SK-N-DZ (cell line): ENCODE data around the gene COPS6.
A peak's percentile ranks its signal among the peaks of the same experiment; 100 is the strongest.

ENCODE experiments used
- DNase-seq: peaks from one replicate; pipeline ENCODE4 v3.0.0-alpha.2; 2015; ENCODE audit warnings: low spot score

COPS6 gene

GRCh38 chr7:100079024-100079560, 9.7 kb upstream of the COPS6 start:
- DNase-seq = no peak

GRCh38 chr7:100080907-100081534, 7.7 kb upstream of the COPS6 start:
- peak; percentile 27 for DNase-seq

- peak; percentile 99 for DNase-seq
These were observed 7.2 kb upstream of the COPS6 start, which contains the start of gene ZNF3 for GRCh38 chr7:100081535-100082102. Gene ZNF3 (minus strand): TSS chr7:100081723. CDS start chr7:100077357, 4,366 bp downstream.

GRCh38 chr7:100082978-100083377, 5.8 kb upstream of the COPS6 start:
- no peak for DNase-seq

GRCh38 chr7:100085515-100085914, 3.3 kb upstream of the COPS6 start:
- no peak for DNase-seq

GRCh38 chr7:100087055-100087750, 1.6 kb upstream of the COPS6 start:
- DNase-seq = peak; percentile 56

GRCh38 chr7:100088095-100088620, 611 bp upstream of the COPS6 start:
- no peak for DNase-seq

- no peak for DNase-seq
These were observed 858 bp downstream of the COPS6 start for GRCh38 chr7:100089458-100090196.

GRCh38 chr7:100090527-100091410, 2.0 kb downstream of the COPS6 start:
- peak; percentile 39 for DNase-seq

GRCh38 chr7:100091411-100092181, 2.8 kb downstream of the COPS6 start:
- peak; percentile 61 for DNase-seq

- DNase-seq = no peak
These were observed 4.3 kb downstream of the COPS6 start for GRCh38 chr7:100093054-100093453.

- DNase-seq = no peak
These were observed 4.7 kb downstream of the COPS6 start for GRCh38 chr7:100093498-100093897.

GRCh38 chr7:100093925-100094486, 5.2 kb downstream of the COPS6 start:
- DNase-seq = no peak

- no peak for DNase-seq
These were observed 6.5 kb downstream of the COPS6 start for GRCh38 chr7:100095289-100095688.

GRCh38 chr7:100095704-100096103, 6.9 kb downstream of the COPS6 start:
- DNase-seq = no peak

GRCh38 chr7:100098913-100099312, 10.1 kb downstream of the COPS6 start:
- DNase-seq = no peak

GRCh38 chr7:100099452-100099851, 10.7 kb downstream of the COPS6 start:
- DNase-seq = no peak

GRCh38 chr7:100100420-100101015, 11.7 kb downstream of the COPS6 start:
- DNase-seq = peak; percentile 95
